Mesenchymal stem cell (in vitro differentiated cells and primary cell): ENCODE data around the gene GPR107.

Source experiments
- DNase-seq: peaks from one replicate; pipeline ENCODE4 v3.0.0-alpha.2; 2013
- H2AFZ ChIP-seq: one replicate; pipeline ENCODE4 v1.6.1; 2013; ENCODE audit warnings: low read depth, mild to moderate bottlenecking, control low read depth, inconsistent platforms, low read length, moderate library complexity
- H2AK5ac ChIP-seq: 2 replicates; pipeline ENCODE4 v1.6.1; 2013; ENCODE audit warnings: low read length, moderate library complexity, mild to moderate bottlenecking, inconsistent platforms; ENCODE audit not compliant: severe bottlenecking
- H2BK120ac ChIP-seq: one replicate; pipeline ENCODE4 v1.6.1; 2013; ENCODE audit warnings: low read depth, mild to moderate bottlenecking, inconsistent platforms, low read length, moderate library complexity
- H2BK12ac ChIP-seq, 2 experiments: one replicate each; pipeline ENCODE4 v1.6.1; 2013; ENCODE audit warnings: inconsistent platforms in 2 of 2, low read length in 2 of 2, mild to moderate bottlenecking in 2 of 2, moderate library complexity in 2 of 2, control low read depth in 1 of 2
- H2BK15ac ChIP-seq: one replicate; pipeline ENCODE4 v1.6.1; 2013; ENCODE audit warnings: mild to moderate bottlenecking, low read depth, inconsistent platforms; ENCODE audit not compliant: poor library complexity, severe bottlenecking
- H2BK5ac ChIP-seq: 2 replicates; pipeline ENCODE4 v1.6.1; 2013; ENCODE audit warnings: low read depth, mild to moderate bottlenecking, low read length, control low read depth, inconsistent platforms; ENCODE audit not compliant: poor library complexity, severe bottlenecking
- H3K14ac ChIP-seq, 2 experiments: one replicate each; pipeline ENCODE4 v1.6.1; 2013; ENCODE audit warnings: inconsistent platforms in 2 of 2, low read length in 2 of 2, control low read depth in 1 of 2, mild to moderate bottlenecking in 1 of 2, moderate library complexity in 1 of 2
- H3K18ac ChIP-seq, 2 experiments: one replicate each; pipeline ENCODE4 v1.6.1; 2013; ENCODE audit warnings: inconsistent platforms in 2 of 2, low read length in 2 of 2, control low read depth in 1 of 2, low read depth in 1 of 2, mild to moderate bottlenecking in 1 of 2
- H3K23ac ChIP-seq, 2 experiments: one replicate each; pipeline ENCODE4 v1.6.1; 2013; ENCODE audit warnings: inconsistent platforms in 2 of 2, low read length in 2 of 2, mild to moderate bottlenecking in 2 of 2, moderate library complexity in 2 of 2, control low read depth in 1 of 2
- H3K27ac ChIP-seq: 2 replicates; pipeline ENCODE4 v1.5.1; 2013; ENCODE audit warnings: mild to moderate bottlenecking, moderate library complexity, low read length, control low read depth, inconsistent platforms; ENCODE audit not compliant: poor library complexity, severe bottlenecking
- H3K27me3 ChIP-seq, 2 experiments: 2 replicates each; pipeline versions ENCODE4 v1.6.1 to v1.7.0; 2013; ENCODE audit warnings: low read length in 2 of 2, mild to moderate bottlenecking in 2 of 2, moderate library complexity in 2 of 2, control low read depth in 1 of 2, inconsistent platforms in 1 of 2; ENCODE audit not compliant: control insufficient read depth in 1 of 2, insufficient read depth in 1 of 2
- H3K36me3 ChIP-seq, 2 experiments: 2 replicates each; pipeline versions ENCODE4 v1.6.1 to v1.7.0; 2013; ENCODE audit warnings: low read length in 2 of 2, control low read depth in 1 of 2, inconsistent platforms in 1 of 2, low read depth in 1 of 2, mild to moderate bottlenecking in 1 of 2; ENCODE audit not compliant: insufficient read depth in 2 of 2, control insufficient read depth in 1 of 2
- H3K4ac ChIP-seq, 2 experiments: one replicate each; pipeline ENCODE4 v1.6.1; 2013; ENCODE audit warnings: inconsistent platforms in 2 of 2, low read length in 2 of 2, mild to moderate bottlenecking in 2 of 2, moderate library complexity in 2 of 2, control low read depth in 1 of 2, low read depth in 1 of 2
- H3K4me1 ChIP-seq: 2 replicates; pipeline ENCODE4 v1.6.1; 2013; ENCODE audit warnings: low read depth, low read length, control low read depth; ENCODE audit not compliant: control insufficient read depth, insufficient read depth
- H3K4me2 ChIP-seq: 2 replicates; pipeline ENCODE4 v1.6.1; 2013; ENCODE audit warnings: low read length, mild to moderate bottlenecking, inconsistent platforms; ENCODE audit not compliant: poor library complexity, severe bottlenecking
- H3K4me3 ChIP-seq, 2 experiments: 2 replicates each; pipeline versions ENCODE4 v1.5.1 to v1.7.0; 2013; ENCODE audit warnings: low read length in 2 of 2, mild to moderate bottlenecking in 2 of 2, control low read depth in 1 of 2, low read depth in 1 of 2; ENCODE audit not compliant: insufficient read depth in 1 of 2
- H3K79me1 ChIP-seq: replicated peaks from 2 replicates; pipeline ENCODE4 v1.6.1; 2013; ENCODE audit warnings: mild to moderate bottlenecking, control low read depth, low read length, inconsistent platforms; ENCODE audit not compliant: poor library complexity, severe bottlenecking
- H3K9ac ChIP-seq: 2 replicates; pipeline ENCODE4 v1.7.0; 2013; ENCODE audit warnings: mild to moderate bottlenecking, low read length, moderate library complexity
- H3K9me3 ChIP-seq: 2 replicates; pipeline ENCODE4 v1.7.0; 2013; ENCODE audit warnings: mild to moderate bottlenecking, low read length; ENCODE audit not compliant: control insufficient read depth
- H4K8ac ChIP-seq: one replicate; pipeline ENCODE4 v1.6.1; 2013; ENCODE audit warnings: inconsistent platforms, mild to moderate bottlenecking, low read length, moderate library complexity
- H4K91ac ChIP-seq: one replicate; pipeline ENCODE4 v1.6.1; 2013; ENCODE audit warnings: mild to moderate bottlenecking, low read length, inconsistent platforms
- WGBS: methylation state at CpG from one replicate; pipeline ENCODE4 v1.1.7; 2013; ENCODE audit warnings: mixed read lengths; 5-methylcytosine and 5-hydroxymethylcytosine counted together

The GPR107 gene

GRCh38 chr9:130122456-130122855 is 68.8 kb downstream of the GPR107 start:
- Histone ChIP-seq H3K4me2 (no peak overlapping the region), H3K79me1 (peaks cover 12% of the 10 kb centered on the region), H3K4me1 (peaks cover 22% of the 10 kb centered on the region), H3K18ac (no peak overlapping the region), H3K27me3 (no peaks in the 10 kb centered on the region), H4K8ac (no peak overlapping the region), H3K9ac (no peak overlapping the region), H2AFZ (no peak overlapping the region), H3K4ac (no peak overlapping the region), H3K23ac (no peak overlapping the region), H3K9me3 (no peaks in the 10 kb centered on the region), H3K36me3 (peaks cover 36 to 60% of the 10 kb centered on the region in 2 experiments), H4K91ac (no peak overlapping the region), H3K27ac (no peak overlapping the region), H3K4me3 (no peak overlapping the region), H2BK120ac (no peak overlapping the region), H2AK5ac (no peak overlapping the region), H2BK5ac (no peak overlapping the region), H3K14ac (no peak overlapping the region), H2BK15ac (no peak overlapping the region), H2BK12ac (no peak overlapping the region)
- 94% methylated on average over 7 of the region's 7 CpGs for WGBS
- DNase-seq = no peak

- H4K8ac ChIP-seq = no peak overlapping the region
- no peak overlapping the region for H3K27ac ChIP-seq
- H3K9me3 ChIP-seq = no peaks in the 10 kb centered on the region
- H2AFZ ChIP-seq = no peak overlapping the region
- H3K9ac ChIP-seq = no peak overlapping the region
- H3K18ac ChIP-seq = no peak overlapping the region
- peaks cover 36 to 70% of the 10 kb centered on the region in 2 experiments for H3K36me3 ChIP-seq
- H3K4me2 ChIP-seq = no peak overlapping the region
- H3K4ac ChIP-seq = no peak overlapping the region
- no peak for DNase-seq
- H2BK15ac ChIP-seq = no peak overlapping the region
- H3K4me1 ChIP-seq = peaks cover 15% of the 10 kb centered on the region
- H3K4me3 ChIP-seq = no peak overlapping the region
- no peak overlapping the region for H2AK5ac ChIP-seq
- peaks cover 10% of the 10 kb centered on the region for H3K79me1 ChIP-seq
- H2BK120ac ChIP-seq = no peak overlapping the region
- H2BK5ac ChIP-seq = no peak overlapping the region
- over 99% methylated on average over 5 of the region's 7 CpGs for WGBS
- H3K14ac ChIP-seq = no peak overlapping the region
- H2BK12ac ChIP-seq = no peak overlapping the region
- H3K27me3 ChIP-seq = no peaks in the 10 kb centered on the region
- no peak overlapping the region for H3K23ac ChIP-seq
- H4K91ac ChIP-seq = no peak overlapping the region
Observed at GRCh38 chr9:130124085-130124860, 70.6 kb downstream of the GPR107 start.

GRCh38 chr9:130126721-130127433 is 73.2 kb downstream of the GPR107 start:
- no peak for DNase-seq
- WGBS = 44% methylated on average over 2 of the region's 4 CpGs

GRCh38 chr9:130128251-130128650 is 74.5 kb downstream of the GPR107 start:
- Histone ChIP-seq H3K9me3 (no peaks in the 10 kb centered on the region), H3K4me3 (no peak overlapping the region), H2AFZ (no peak overlapping the region), H3K4me1 (peaks cover 21% of the 10 kb centered on the region), H3K9ac (no peak overlapping the region), H3K79me1 (peaks cover 8% of the 10 kb centered on the region), H3K27me3 (no peaks in the 10 kb centered on the region), H2BK5ac (peak overlapping the region; percentile 71), H3K4me2 (no peak overlapping the region), H2AK5ac (peak overlapping the region; percentile 7), H3K27ac (peak overlapping the region; percentile 93), H4K91ac (no peak overlapping the region), H2BK120ac (no peak overlapping the region), H3K4ac (no peak overlapping the region), H3K23ac (no peak overlapping the region), H2BK12ac (no peak overlapping the region), H3K36me3 (peaks cover 38 to 63% of the 10 kb centered on the region in 2 experiments), H4K8ac (no peak overlapping the region), H3K18ac (no peak overlapping the region), H2BK15ac (no peak overlapping the region), H3K14ac (no peak overlapping the region)
- 91% methylated on average over 5 of the region's 6 CpGs for WGBS
- DNase-seq = no peak

More at GRCh38 chr9:130126721-130127433, 73.2 kb downstream of the GPR107 start:
- Histone ChIP-seq H4K8ac (no peak overlapping the region), H3K14ac (no peak overlapping the region), H3K9me3 (no peaks in the 10 kb centered on the region), H3K27me3 (no peaks in the 10 kb centered on the region), H2BK15ac (no peak overlapping the region), H4K91ac (no peak overlapping the region), H3K18ac (no peak overlapping the region), H3K79me1 (peaks cover 8% of the 10 kb centered on the region), H2BK5ac (peak overlapping the region; percentile 35), H3K4me2 (no peak overlapping the region), H3K4me3 (no peak overlapping the region), H3K4me1 (peaks cover 21% of the 10 kb centered on the region), H3K4ac (no peak overlapping the region), H2BK120ac (no peak overlapping the region), H2AFZ (no peak overlapping the region), H2AK5ac (peak overlapping the region; percentile 6), H3K27ac (peak overlapping the region; percentile 56), H3K23ac (no peak overlapping the region), H3K9ac (no peak overlapping the region), H3K36me3 (peaks cover 40 to 69% of the 10 kb centered on the region in 2 experiments), H2BK12ac (no peak overlapping the region)
